ENCODE results near the gene RXRA.

The RXRA gene

GRCh38 chr9:134338394-134339182, 12.3 kb downstream of the RXRA start:
- DNase-seq (ENCODE audit: low read depth) = no peak

GRCh38 chr9:134339183-134339806, 13.0 kb downstream of the RXRA start:
- DNase-seq (ENCODE audit: low read depth) = no peak

GRCh38 chr9:134340475-134341160, 14.4 kb downstream of the RXRA start:
- no peak for DNase-seq (ENCODE audit: low read depth)

GRCh38 chr9:134341306-134341705, 15.1 kb downstream of the RXRA start:
- DNase-seq (ENCODE audit: low read depth) = no peak

GRCh38 chr9:134341929-134342745, 15.9 kb downstream of the RXRA start:
- no peak for DNase-seq (ENCODE audit: low read depth)

GRCh38 chr9:134342746-134343115, 16.5 kb downstream of the RXRA start:
- no peak for DNase-seq (ENCODE audit: low read depth)

GRCh38 chr9:134343637-134344036, 17.4 kb downstream of the RXRA start:
- no peak for DNase-seq (ENCODE audit: low read depth)

- no peak for DNase-seq (ENCODE audit: low read depth)
These were observed 18.0 kb downstream of the RXRA start for GRCh38 chr9:134344068-134344799.

GRCh38 chr9:134344800-134345310, 18.6 kb downstream of the RXRA start:
- no peak for DNase-seq (ENCODE audit: low read depth)

GRCh38 chr9:134345737-134346136, 19.5 kb downstream of the RXRA start:
- no peak for DNase-seq (ENCODE audit: low read depth)

GRCh38 chr9:134346151-134346550, 19.9 kb downstream of the RXRA start:
- DNase-seq (ENCODE audit: low read depth) = no peak

GRCh38 chr9:134346840-134347583, 20.8 kb downstream of the RXRA start:
- DNase-seq (ENCODE audit: low read depth) = no peak

- no peak for DNase-seq (ENCODE audit: low read depth)
These were observed 21.7 kb downstream of the RXRA start for GRCh38 chr9:134347996-134348395.

GRCh38 chr9:134348404-134349155, 22.3 kb downstream of the RXRA start:
- no peak for DNase-seq (ENCODE audit: low read depth)

GRCh38 chr9:134349936-134350335, 23.7 kb downstream of the RXRA start:
- no peak for DNase-seq (ENCODE audit: low read depth)

GRCh38 chr9:134350416-134350994, 24.2 kb downstream of the RXRA start:
- DNase-seq (ENCODE audit: low read depth) = no peak

- no peak for DNase-seq (ENCODE audit: low read depth)
These were observed 25.4 kb downstream of the RXRA start for GRCh38 chr9:134351606-134352176.

- DNase-seq (ENCODE audit: low read depth) = no peak
These were observed 26.1 kb downstream of the RXRA start for GRCh38 chr9:134352247-134352933.

GRCh38 chr9:134353539-134353938, 27.3 kb downstream of the RXRA start:
- DNase-seq (ENCODE audit: low read depth) = no peak
